ENCODE data around the gene POU2F2.
A peak's percentile ranks its signal among the peaks of the same experiment; 100 is the strongest.

POU2F2 gene

DNA sequence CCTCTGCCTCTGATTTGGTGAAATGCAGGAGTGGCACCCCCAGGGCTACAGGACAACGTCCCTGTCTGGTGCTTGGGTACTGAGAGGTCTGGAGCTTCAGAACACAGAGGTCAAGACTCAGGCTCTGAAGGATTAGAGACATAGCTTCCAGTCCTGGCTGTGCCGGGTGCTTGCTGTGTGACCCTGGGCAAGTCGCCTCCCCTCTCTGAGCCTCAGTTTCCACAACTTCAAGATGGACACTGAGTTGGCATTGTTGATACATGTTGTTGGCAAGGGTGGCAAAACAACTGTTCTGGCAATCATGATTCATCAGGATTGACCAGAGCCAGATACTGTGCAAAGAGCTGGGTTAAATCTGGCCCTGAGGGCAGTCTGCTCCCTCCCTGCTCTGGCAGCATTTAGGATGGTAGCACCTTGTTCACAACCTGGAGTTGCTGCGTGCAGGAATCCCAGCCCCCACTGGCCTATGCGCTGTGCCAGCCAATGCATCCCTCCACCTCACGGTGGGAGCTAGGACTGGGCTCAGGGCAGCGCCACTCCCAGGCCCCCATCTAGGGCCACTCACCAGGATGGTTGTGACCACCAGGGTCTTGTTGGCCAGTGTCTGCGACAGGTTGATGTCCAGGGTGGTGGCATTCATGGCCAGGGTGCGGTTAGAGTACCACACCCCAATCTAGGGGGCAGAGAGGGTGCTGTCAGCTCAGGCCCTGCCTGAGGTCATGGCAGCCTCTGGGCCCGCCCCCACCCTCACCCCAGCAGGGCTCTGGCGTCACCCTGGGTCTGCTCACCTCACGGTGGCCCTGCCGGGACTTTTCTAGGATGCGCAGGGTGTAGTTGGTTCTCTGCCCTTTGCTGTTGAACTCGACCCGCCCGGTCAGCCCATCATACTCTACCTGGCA is 79.0 kb downstream of the POU2F2 start:
- ATAC-seq = no peak
- TF ChIP-seq, protein P1, sequence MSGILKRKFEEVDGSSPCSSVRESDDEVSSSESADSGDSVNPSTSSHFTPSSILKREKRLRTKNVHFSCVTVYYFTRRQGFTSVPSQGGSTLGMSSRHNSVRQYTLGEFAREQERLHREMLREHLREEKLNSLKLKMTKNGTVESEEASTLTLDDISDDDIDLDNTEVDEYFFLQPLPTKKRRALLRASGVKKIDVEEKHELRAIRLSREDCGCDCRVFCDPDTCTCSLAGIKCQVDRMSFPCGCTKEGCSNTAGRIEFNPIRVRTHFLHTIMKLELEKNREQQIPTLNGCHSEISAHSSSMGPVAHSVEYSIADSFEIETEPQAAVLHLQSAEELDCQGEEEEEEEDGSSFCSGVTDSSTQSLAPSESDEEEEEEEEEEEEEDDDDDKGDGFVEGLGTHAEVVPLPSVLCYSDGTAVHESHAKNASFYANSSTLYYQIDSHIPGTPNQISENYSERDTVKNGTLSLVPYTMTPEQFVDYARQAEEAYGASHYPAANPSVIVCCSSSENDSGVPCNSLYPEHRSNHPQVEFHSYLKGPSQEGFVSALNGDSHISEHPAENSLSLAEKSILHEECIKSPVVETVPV (CRISPR knock-in tag; IDR thresholded peaks at IDR 0.05) = no peak
- TF ChIP-seq ESRRG (CRISPR knock-in tag; IDR thresholded peaks at IDR 0.05) (no peak), TOX (CRISPR knock-in tag; IDR thresholded peaks at IDR 0.05; ENCODE audit: borderline replicate concordance) (no peak)

DNA sequence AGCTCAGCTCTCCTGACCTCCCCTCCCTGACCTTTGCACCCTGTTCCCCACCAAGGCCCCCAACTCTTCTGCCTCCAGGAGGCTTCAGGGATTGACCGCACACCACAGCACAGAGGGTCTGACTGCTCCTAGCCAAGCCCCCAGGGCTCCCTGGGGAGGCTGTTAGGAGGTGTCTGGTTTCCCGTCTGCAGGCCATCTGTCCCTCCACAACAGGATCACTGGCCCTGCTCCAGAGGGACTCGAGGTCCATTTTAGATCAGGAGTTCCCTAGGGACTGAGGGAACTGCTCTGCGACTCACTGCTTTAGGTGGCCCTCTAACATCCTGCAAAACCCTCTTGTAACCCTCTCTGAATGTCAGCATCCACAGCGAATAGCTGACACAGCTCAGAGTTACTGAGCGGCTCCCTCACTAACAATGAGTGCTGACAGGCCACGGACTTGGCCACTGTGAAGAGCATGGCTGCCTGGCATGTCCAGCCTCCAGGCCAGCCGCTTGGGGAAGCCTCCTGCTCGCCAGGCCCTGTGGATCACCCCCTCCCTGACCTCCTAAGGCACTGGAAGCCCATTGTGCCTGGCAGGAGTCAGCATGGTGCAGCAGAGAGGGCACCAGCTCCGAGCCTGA is 79.9 kb downstream of the POU2F2 start:
- ATAC-seq = peak; percentile 28; the same call in 1 of the 3 replicates
- no peak for TF ChIP-seq OSR1 (CRISPR knock-in tag; IDR thresholded peaks at IDR 0.05)
- TF ChIP-seq ZNF70 (CRISPR knock-in tag; IDR thresholded peaks at IDR 0.05) = no peak
- no peak for TF ChIP-seq BACH2 (CRISPR knock-in tag; IDR thresholded peaks at IDR 0.05; ENCODE audit: borderline replicate concordance)
- TF ChIP-seq TOX (CRISPR knock-in tag; IDR thresholded peaks at IDR 0.05; ENCODE audit: borderline replicate concordance) = no peak
- TF ChIP-seq ESRRG (CRISPR knock-in tag; IDR thresholded peaks at IDR 0.05) = no peak
- no peak for TF ChIP-seq SNAI2 (CRISPR knock-in tag; IDR thresholded peaks at IDR 0.05)
- TF ChIP-seq, protein P2, sequence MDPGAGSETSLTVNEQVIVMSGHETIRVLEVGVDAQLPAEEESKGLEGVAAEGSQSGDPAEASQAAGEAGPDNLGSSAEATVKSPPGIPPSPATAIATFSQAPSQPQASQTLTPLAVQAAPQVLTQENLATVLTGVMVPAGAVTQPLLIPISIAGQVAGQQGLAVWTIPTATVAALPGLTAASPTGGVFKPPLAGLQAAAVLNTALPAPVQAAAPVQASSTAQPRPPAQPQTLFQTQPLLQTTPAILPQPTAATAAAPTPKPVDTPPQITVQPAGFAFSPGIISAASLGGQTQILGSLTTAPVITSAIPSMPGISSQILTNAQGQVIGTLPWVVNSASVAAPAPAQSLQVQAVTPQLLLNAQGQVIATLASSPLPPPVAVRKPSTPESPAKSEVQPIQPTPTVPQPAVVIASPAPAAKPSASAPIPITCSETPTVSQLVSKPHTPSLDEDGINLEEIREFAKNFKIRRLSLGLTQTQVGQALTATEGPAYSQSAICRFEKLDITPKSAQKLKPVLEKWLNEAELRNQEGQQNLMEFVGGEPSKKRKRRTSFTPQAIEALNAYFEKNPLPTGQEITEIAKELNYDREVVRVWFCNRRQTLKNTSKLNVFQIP (CRISPR knock-in tag; IDR thresholded peaks at IDR 0.05; ENCODE audit: borderline replicate concordance, low read depth) = no peak
- TF ChIP-seq ZNF8 (CRISPR knock-in tag; IDR thresholded peaks at IDR 0.05) = no peak
- TF ChIP-seq, protein P3, sequence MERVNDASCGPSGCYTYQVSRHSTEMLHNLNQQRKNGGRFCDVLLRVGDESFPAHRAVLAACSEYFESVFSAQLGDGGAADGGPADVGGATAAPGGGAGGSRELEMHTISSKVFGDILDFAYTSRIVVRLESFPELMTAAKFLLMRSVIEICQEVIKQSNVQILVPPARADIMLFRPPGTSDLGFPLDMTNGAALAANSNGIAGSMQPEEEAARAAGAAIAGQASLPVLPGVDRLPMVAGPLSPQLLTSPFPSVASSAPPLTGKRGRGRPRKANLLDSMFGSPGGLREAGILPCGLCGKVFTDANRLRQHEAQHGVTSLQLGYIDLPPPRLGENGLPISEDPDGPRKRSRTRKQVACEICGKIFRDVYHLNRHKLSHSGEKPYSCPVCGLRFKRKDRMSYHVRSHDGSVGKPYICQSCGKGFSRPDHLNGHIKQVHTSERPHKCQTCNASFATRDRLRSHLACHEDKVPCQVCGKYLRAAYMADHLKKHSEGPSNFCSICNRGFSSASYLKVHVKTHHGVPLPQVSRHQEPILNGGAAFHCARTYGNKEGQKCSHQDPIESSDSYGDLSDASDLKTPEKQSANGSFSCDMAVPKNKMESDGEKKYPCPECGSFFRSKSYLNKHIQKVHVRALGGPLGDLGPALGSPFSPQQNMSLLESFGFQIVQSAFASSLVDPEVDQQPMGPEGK (CRISPR knock-in tag; IDR thresholded peaks at IDR 0.05; ENCODE audit: borderline replicate concordance) = no peak
- TF ChIP-seq PPARA (CRISPR knock-in tag; IDR thresholded peaks at IDR 0.05; ENCODE audit: borderline replicate concordance) = no peak
- TF ChIP-seq ZFP30 (CRISPR knock-in tag; IDR thresholded peaks at IDR 0.05) = no peak
- no peak for TF ChIP-seq ZNF565 (CRISPR knock-in tag; conservative IDR thresholded peaks at IDR 0.05; ENCODE audit: low read depth)
- no peak for TF ChIP-seq ZC3H10 (CRISPR knock-in tag; IDR thresholded peaks at IDR 0.05)
- no peak for TF ChIP-seq CSDC2 (CRISPR knock-in tag; IDR thresholded peaks at IDR 0.05)
- no peak for TF ChIP-seq ZFP3 (CRISPR knock-in tag; IDR thresholded peaks at IDR 0.05)
- TF ChIP-seq ISL1 (CRISPR knock-in tag; IDR thresholded peaks at IDR 0.05) = no peak
- TF ChIP-seq, protein P4, sequence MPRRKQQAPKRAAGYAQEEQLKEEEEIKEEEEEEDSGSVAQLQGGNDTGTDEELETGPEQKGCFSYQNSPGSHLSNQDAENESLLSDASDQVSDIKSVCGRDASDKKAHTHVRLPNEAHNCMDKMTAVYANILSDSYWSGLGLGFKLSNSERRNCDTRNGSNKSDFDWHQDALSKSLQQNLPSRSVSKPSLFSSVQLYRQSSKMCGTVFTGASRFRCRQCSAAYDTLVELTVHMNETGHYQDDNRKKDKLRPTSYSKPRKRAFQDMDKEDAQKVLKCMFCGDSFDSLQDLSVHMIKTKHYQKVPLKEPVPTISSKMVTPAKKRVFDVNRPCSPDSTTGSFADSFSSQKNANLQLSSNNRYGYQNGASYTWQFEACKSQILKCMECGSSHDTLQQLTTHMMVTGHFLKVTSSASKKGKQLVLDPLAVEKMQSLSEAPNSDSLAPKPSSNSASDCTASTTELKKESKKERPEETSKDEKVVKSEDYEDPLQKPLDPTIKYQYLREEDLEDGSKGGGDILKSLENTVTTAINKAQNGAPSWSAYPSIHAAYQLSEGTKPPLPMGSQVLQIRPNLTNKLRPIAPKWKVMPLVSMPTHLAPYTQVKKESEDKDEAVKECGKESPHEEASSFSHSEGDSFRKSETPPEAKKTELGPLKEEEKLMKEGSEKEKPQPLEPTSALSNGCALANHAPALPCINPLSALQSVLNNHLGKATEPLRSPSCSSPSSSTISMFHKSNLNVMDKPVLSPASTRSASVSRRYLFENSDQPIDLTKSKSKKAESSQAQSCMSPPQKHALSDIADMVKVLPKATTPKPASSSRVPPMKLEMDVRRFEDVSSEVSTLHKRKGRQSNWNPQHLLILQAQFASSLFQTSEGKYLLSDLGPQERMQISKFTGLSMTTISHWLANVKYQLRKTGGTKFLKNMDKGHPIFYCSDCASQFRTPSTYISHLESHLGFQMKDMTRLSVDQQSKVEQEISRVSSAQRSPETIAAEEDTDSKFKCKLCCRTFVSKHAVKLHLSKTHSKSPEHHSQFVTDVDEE (CRISPR knock-in tag; IDR thresholded peaks at IDR 0.05) = no peak

DNA sequence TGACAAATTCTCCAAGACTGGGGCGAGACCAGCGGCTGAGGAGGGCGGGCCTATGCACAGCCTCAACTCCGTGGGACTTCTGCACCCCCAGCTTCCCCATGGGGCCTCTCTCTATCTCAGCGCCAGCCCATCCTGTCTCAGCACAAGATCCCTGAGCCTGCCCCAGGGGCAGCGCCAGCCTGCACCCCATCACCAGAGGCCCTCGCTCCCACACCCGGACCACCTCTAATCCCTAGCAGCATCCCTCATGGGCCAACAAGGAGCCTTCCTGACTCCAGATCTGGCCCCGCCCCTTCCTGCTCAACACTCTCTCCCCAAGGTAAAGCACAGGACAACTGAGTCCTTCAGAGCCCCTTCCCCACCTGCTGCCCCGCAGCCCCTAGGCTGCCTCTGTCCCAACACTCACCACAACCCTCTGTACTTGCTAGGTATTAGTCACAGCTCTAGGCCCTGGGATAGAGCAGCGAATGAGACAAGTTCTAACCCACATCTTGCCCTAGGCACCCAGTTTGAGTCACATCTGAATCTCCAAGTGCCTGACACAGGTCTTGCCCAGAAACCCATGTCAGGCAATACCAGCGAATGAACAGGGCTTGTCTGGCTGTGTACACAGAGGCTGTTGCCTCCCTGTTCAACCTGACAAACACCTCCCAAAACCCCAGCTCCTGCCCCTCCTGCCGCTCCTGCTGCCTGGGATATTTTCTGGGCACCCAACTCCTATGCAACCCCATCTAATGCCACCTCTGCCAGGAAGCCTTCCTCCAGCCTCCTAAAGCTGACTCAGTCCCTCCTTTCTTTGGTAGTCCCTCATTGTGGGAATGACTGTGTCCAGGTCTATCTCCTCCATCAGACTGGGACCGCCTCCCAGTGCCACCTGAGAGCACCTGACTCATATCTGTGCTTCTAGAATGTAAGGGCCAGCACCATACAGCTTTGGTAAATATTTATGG is 80.8 kb downstream of the POU2F2 start:
- no peak for ATAC-seq

More for the DNA sequence above, 80.8 kb downstream of the POU2F2 start:
- TF ChIP-seq TOX (CRISPR knock-in tag; IDR thresholded peaks at IDR 0.05; ENCODE audit: borderline replicate concordance) (no peak), CSDC2 (CRISPR knock-in tag; IDR thresholded peaks at IDR 0.05) (no peak), BACH2 (CRISPR knock-in tag; IDR thresholded peaks at IDR 0.05; ENCODE audit: borderline replicate concordance) (no peak), PPARA (CRISPR knock-in tag; IDR thresholded peaks at IDR 0.05; ENCODE audit: borderline replicate concordance) (no peak), ZFP3 (CRISPR knock-in tag; IDR thresholded peaks at IDR 0.05) (peak; percentile 95), ZNF8 (CRISPR knock-in tag; IDR thresholded peaks at IDR 0.05) (no peak), OSR1 (CRISPR knock-in tag; IDR thresholded peaks at IDR 0.05) (no peak), RARB (CRISPR knock-in tag; IDR thresholded peaks at IDR 0.05) (no peak)
- TF ChIP-seq, protein P4 (CRISPR knock-in tag; IDR thresholded peaks at IDR 0.05) = no peak
